Ascending aorta (tissue), 2 donors: Measurements from ENCODE around the gene SESN3. TPM values are rescaled to one million over a fixed set of nuclear protein-coding genes. Genes with fewer than 3 reads are reported as not detected.

Source experiments
- DNase-seq, 2 donors: peaks; one replicate each; pipeline ENCODE4 v3.0.0-alpha.2; 2019; ENCODE audit warnings: low spot score in 2 of 2
- H3K27ac ChIP-seq, 2 donors: fragments of 200-600 bp; sonication (generic); one replicate each; pipeline ENCODE4 v1.5.1; 2016 to 2017; ENCODE audit warnings: mild to moderate bottlenecking in 1 of 2
- H3K27me3 ChIP-seq: fragments of 200-600 bp; sonication (generic); one replicate; pipeline ENCODE4 v1.5.1; 2017
- H3K36me3 ChIP-seq, 2 donors: fragments of 200-600 bp; sonication (generic); one replicate each; pipeline ENCODE4 v1.5.1; 2016
- H3K4me1 ChIP-seq, 2 donors: fragments of 200-600 bp; sonication (generic); one replicate each; pipeline ENCODE4 v1.5.1; 2016 to 2017; ENCODE audit warnings: mild to moderate bottlenecking in 1 of 2
- H3K4me3 ChIP-seq, 2 donors: fragments of 200-600 bp; sonication (generic); one replicate each; pipeline ENCODE4 v1.5.1; 2016 to 2017; ENCODE audit warnings: mild to moderate bottlenecking in 1 of 2
- H3K9me3 ChIP-seq, 2 donors: fragments of 200-600 bp; sonication (generic); one replicate each; pipeline ENCODE4 v1.5.1; 2016
- CTCF ChIP-seq, 3 experiments: fragments of 200-600 bp in 2 of 3; fragments of 450-650 bp in 1 of 3; sonication (generic) in 2 of 3; IDR thresholded peaks; one replicate each; pipeline ENCODE4 v1.5.1; 2016 to 2019; ENCODE audit warnings: antibody characterized with exemption in 3 of 3, mild to moderate bottlenecking in 1 of 3, moderate library complexity in 1 of 3
- intact Hi-C: fragments of 100-400 bp; cut with DNase I; formaldehyde crosslinking; loops from one replicate; pipeline ENCODE4 v1.15.1; 2023
- total RNA-seq: library from RNA; depleted of rRNA; stranded (reverse); fragments of >200 nt; gene quantifications from one replicate; pipeline ENCODE4 v1.1.0, GENCODE V29; 2016

SESN3 gene
- total RNA-seq, 1 donor from 2014 or later, result 15.1 TPM

- Histone ChIP-seq H3K36me3 (no peaks in the 10 kb centered on the region), H3K4me3 (no peak overlapping the region), H3K4me1 (peaks cover 0 to 7% of the 10 kb centered on the region in 2 donors), H3K27me3 (no peaks in the 10 kb centered on the region), H3K9me3 (peaks cover 0 to 8% of the 10 kb centered on the region in 2 donors), H3K27ac (no peak overlapping the region)
- no peak for DNase-seq
- TF ChIP-seq CTCF (IDR thresholded peaks at IDR 0.05), result no peak
- intact Hi-C loops, result no loop called here
Measured at GRCh38 chr11:95121698-95122097, 109.3 kb downstream of the SESN3 start.

DNA sequence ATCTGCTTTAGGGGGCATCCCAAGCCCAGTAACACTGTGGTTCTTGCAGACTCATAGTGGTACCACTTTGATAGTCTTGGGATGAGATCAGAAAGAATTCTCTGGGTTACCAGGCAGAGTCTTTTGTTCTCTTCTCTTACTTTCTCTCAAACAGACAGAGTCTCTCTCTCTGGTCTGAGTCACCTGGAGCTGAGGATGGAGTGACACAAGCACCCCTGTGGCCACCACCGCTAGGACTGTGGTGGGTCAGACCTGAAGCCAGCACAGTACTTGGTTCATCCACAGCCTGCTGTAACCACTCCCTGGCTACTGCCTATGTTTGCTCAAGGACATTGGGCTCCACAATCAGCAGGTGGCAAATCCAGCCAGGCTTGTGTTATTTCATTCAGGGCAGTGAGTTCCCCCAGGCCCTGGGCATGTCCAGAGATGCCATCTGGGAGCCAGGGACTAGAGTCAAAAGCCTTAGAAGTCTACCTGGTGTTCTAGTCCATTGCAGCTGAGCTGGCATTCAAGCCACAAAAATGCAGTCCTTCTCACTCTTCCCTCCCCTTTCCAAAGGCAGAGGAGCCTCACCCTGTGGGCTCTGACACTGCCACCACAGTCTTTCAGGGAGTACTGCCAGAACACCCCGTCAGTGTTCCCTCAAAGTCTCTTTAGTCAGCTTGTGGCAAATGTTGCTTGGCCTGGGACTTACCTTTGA is 111.5 kb downstream of the SESN3 start:
- peaks cover 0 to 7% of the 10 kb centered on the region in 2 donors for H3K4me1 ChIP-seq
- intact Hi-C loops, result no loop called here
- peaks cover 0 to 8% of the 10 kb centered on the region in 2 donors for H3K9me3 ChIP-seq
- H3K27me3 ChIP-seq, result no peaks in the 10 kb centered on the region
- no peak overlapping the region for H3K27ac ChIP-seq
- no peak overlapping the region for H3K4me3 ChIP-seq
- no peaks in the 10 kb centered on the region for H3K36me3 ChIP-seq
- no peak for TF ChIP-seq CTCF (IDR thresholded peaks at IDR 0.05)
- DNase-seq, result no peak

GRCh38 chr11:95115597-95115996 is 115.4 kb downstream of the SESN3 start:
- H3K4me1 ChIP-seq, result no peaks in the 10 kb centered on the region
- H3K9me3 ChIP-seq, result peaks cover 0 to 8% of the 10 kb centered on the region in 2 donors
- no peak for TF ChIP-seq CTCF (IDR thresholded peaks at IDR 0.05)
- no peak overlapping the region for H3K27ac ChIP-seq
- DNase-seq, result no peak
- H3K36me3 ChIP-seq, result no peaks in the 10 kb centered on the region
- H3K4me3 ChIP-seq, result no peak overlapping the region
- intact Hi-C loops, result no loop called here
- no peaks in the 10 kb centered on the region for H3K27me3 ChIP-seq

Other genes with a start within 250 kb of the SESN3 start
- gene KDM4E, start 205.9 kb downstream of the SESN3 start, total RNA-seq, result not detected
- not detected for gene KDM4F, start 181.8 kb downstream of the SESN3 start, total RNA-seq
- 42.0 TPM for gene SRSF8, start 164.3 kb downstream of the SESN3 start, total RNA-seq
- gene ENDOD1, start 141.4 kb downstream of the SESN3 start, total RNA-seq, result 60.2 TPM